ACC112 (cell line): Measurements from ENCODE around the gene CACNA1H.

Experiments used
- H2AFZ ChIP-seq: fragments of 200-600 bp; sonication (generic); one replicate; pipeline ENCODE4 v1.6.0; 2017; ENCODE audit warnings: antibody characterized with exemption, low read length; ENCODE audit not compliant: unreplicated experiment
- H3K27ac ChIP-seq: fragments of 200-600 bp; sonication (generic); 2 replicates; pipeline ENCODE4 v1.5.1; 2014; ENCODE audit warnings: low read depth, mild to moderate bottlenecking, antibody characterized with exemption, low read length, moderate library complexity
- H3K27me3 ChIP-seq: fragments of 200-600 bp; sonication (generic); 2 replicates; pipeline ENCODE4 v1.6.1; 2014; ENCODE audit warnings: mild to moderate bottlenecking, antibody characterized with exemption, low read length, moderate library complexity, mixed read lengths; ENCODE audit not compliant: insufficient read depth
- H3K36me3 ChIP-seq: fragments of 200-600 bp; sonication (generic); 2 replicates; pipeline ENCODE4 v1.6.1; 2016; ENCODE audit warnings: mild to moderate bottlenecking, antibody characterized with exemption, low read length, moderate library complexity, mixed read lengths; ENCODE audit not compliant: insufficient read depth
- H3K4me1 ChIP-seq: fragments of 200-600 bp; sonication (generic); one replicate; pipeline ENCODE4 v1.6.1; 2016; ENCODE audit warnings: low read length, mixed read lengths; ENCODE audit not compliant: insufficient read depth, unreplicated experiment, control insufficient read depth
- H3K4me3 ChIP-seq: fragments of 200-600 bp; sonication (generic); 2 replicates; pipeline ENCODE4 v1.5.1; 2014; ENCODE audit warnings: mild to moderate bottlenecking, low read depth, low read length
- H3K79me2 ChIP-seq: fragments of 200-600 bp; sonication (generic); one replicate; pipeline ENCODE4 v1.6.0; 2016; ENCODE audit warnings: low read length; ENCODE audit not compliant: control insufficient read depth, unreplicated experiment, insufficient read depth

CACNA1H gene

DNA sequence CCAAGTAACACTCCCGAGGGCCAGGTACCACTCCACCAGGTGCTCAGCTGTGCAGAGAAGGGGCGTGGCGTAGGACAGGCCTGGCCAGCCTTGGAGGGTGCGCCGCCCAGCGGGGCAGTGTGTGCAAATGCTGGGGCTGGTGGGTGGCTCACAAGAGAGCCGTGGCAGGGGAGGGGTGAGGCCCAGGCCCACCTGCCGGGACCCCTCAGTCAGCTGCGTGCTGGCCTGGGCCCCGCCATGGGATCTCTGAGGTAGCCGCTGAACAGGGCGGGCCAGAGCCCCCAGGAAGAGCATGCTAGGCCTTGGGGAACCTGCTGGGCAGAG is 63.4 kb downstream of the CACNA1H start:
- Histone ChIP-seq H3K79me2 (no peaks in the 10 kb centered on the region), H3K27ac (no peak overlapping the region), H2AFZ (no peak overlapping the region), H3K4me1 (no peaks in the 10 kb centered on the region), H3K36me3 (no peaks in the 10 kb centered on the region), H3K4me3 (no peak overlapping the region), H3K27me3 (no peaks in the 10 kb centered on the region)

DNA sequence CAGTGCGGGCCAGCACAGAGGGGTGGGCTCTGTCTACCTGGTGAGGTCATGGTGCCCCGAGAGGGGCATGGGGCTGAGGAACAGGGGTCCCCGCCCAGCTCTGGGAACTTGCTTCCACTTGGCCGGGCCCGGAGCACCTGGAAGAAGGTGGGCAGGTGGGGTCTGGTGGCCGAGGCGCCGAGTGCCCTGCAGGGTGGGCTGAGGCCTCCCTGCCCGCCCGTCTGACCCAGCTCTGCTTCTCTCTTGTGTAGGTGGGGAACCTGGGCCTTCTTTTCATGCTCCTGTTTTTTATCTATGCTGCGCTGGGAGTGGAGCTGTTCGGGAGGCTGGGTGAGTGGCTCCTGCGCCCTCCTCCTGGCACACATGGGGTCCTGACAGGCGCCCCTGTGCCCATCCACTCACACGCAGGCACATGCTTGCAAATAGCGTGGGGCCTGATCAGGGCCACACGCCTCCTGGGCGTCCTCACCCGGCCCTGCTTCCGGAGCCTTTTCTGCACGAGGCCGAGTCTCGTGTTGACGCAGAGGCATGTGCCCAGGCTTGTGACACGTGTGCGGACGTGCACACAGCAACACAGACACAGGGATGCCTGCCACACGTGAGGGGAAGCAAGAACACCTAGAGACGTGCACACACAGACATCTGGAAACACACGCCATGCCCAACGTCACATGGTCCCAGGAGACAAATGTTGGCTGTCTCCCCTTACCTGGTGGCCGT is 63.9 kb downstream of the CACNA1H start:
- no peaks in the 10 kb centered on the region for H3K27me3 ChIP-seq
- H2AFZ ChIP-seq = no peak overlapping the region
- H3K27ac ChIP-seq = no peak overlapping the region
- no peak overlapping the region for H3K4me3 ChIP-seq
- no peaks in the 10 kb centered on the region for H3K79me2 ChIP-seq
- no peaks in the 10 kb centered on the region for H3K36me3 ChIP-seq
- H3K4me1 ChIP-seq = no peaks in the 10 kb centered on the region

GRCh38 chr16:1217526-1217925 is 64.6 kb downstream of the CACNA1H start:
- H3K27me3 ChIP-seq = no peaks in the 10 kb centered on the region

GRCh38 chr16:1218061-1218929 is 65.4 kb downstream of the CACNA1H start:
- Histone ChIP-seq H3K79me2 (no peaks in the 10 kb centered on the region), H3K36me3 (no peaks in the 10 kb centered on the region), H2AFZ (no peak overlapping the region), H3K27me3 (no peaks in the 10 kb centered on the region), H3K4me3 (no peak overlapping the region), H3K27ac (no peak overlapping the region), H3K4me1 (no peaks in the 10 kb centered on the region)

More at GRCh38 chr16:1217526-1217925, 64.6 kb downstream of the CACNA1H start:
- H3K36me3 ChIP-seq = no peaks in the 10 kb centered on the region
- no peak overlapping the region for H3K27ac ChIP-seq
- H2AFZ ChIP-seq = no peak overlapping the region
- H3K4me3 ChIP-seq = no peak overlapping the region
- no peaks in the 10 kb centered on the region for H3K4me1 ChIP-seq
- no peaks in the 10 kb centered on the region for H3K79me2 ChIP-seq

GRCh38 chr16:1218930-1219611 is 66.2 kb downstream of the CACNA1H start:
- Histone ChIP-seq H2AFZ (no peak overlapping the region), H3K4me1 (no peaks in the 10 kb centered on the region), H3K79me2 (no peaks in the 10 kb centered on the region), H3K4me3 (no peak overlapping the region), H3K36me3 (no peaks in the 10 kb centered on the region), H3K27me3 (no peaks in the 10 kb centered on the region), H3K27ac (no peak overlapping the region)

DNA sequence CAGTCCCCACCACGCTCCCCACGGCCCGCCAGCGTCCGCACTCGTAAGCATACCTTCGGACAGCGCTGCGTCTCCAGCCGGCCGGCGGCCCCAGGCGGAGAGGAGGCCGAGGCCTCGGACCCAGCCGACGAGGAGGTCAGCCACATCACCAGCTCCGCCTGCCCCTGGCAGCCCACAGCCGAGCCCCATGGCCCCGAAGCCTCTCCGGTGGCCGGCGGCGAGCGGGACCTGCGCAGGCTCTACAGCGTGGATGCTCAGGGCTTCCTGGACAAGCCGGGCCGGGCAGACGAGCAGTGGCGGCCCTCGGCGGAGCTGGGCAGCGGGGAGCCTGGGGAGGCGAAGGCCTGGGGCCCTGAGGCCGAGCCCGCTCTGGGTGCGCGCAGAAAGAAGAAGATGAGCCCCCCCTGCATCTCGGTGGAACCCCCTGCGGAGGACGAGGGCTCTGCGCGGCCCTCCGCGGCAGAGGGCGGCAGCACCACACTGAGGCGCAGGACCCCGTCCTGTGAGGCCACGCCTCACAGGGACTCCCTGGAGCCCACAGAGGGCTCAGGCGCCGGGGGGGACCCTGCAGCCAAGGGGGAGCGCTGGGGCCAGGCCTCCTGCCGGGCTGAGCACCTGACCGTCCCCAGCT is 67.3 kb downstream of the CACNA1H start:
- Histone ChIP-seq H3K4me1 (no peaks in the 10 kb centered on the region), H3K36me3 (no peaks in the 10 kb centered on the region), H3K4me3 (no peak overlapping the region), H2AFZ (no peak overlapping the region), H3K79me2 (no peaks in the 10 kb centered on the region), H3K27ac (no peak overlapping the region), H3K27me3 (no peaks in the 10 kb centered on the region)

DNA sequence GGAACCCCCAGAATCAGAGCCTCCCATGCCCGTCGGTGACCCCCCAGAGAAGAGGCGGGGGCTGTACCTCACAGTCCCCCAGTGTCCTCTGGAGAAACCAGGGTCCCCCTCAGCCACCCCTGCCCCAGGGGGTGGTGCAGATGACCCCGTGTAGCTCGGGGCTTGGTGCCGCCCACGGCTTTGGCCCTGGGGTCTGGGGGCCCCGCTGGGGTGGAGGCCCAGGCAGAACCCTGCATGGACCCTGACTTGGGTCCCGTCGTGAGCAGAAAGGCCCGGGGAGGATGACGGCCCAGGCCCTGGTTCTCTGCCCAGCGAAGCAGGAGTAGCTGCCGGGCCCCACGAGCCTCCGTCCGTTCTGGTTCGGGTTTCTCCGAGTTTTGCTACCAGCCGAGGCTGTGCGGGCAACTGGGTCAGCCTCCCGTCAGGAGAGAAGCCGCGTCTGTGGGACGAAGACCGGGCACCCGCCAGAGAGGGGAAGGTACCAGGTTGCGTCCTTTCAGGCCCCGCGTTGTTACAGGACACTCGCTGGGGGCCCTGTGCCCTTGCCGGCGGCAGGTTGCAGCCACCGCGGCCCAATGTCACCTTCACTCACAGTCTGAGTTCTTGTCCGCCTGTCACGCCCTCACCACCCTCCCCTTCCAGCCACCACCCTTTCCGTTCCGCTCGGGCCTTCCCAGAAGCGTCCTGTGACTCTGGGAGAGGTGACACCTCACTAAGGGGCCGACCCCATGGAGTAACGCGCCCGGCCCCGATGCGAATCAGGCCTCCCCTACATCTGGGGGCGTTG is 68.1 kb downstream of the CACNA1H start:
- H3K27ac ChIP-seq = no peak overlapping the region
- H2AFZ ChIP-seq = no peak overlapping the region
- H3K36me3 ChIP-seq = no peaks in the 10 kb centered on the region
- H3K79me2 ChIP-seq = no peaks in the 10 kb centered on the region
- H3K27me3 ChIP-seq = no peaks in the 10 kb centered on the region
- H3K4me1 ChIP-seq = peaks cover 7% of the 10 kb centered on the region
- H3K4me3 ChIP-seq = no peak overlapping the region

DNA sequence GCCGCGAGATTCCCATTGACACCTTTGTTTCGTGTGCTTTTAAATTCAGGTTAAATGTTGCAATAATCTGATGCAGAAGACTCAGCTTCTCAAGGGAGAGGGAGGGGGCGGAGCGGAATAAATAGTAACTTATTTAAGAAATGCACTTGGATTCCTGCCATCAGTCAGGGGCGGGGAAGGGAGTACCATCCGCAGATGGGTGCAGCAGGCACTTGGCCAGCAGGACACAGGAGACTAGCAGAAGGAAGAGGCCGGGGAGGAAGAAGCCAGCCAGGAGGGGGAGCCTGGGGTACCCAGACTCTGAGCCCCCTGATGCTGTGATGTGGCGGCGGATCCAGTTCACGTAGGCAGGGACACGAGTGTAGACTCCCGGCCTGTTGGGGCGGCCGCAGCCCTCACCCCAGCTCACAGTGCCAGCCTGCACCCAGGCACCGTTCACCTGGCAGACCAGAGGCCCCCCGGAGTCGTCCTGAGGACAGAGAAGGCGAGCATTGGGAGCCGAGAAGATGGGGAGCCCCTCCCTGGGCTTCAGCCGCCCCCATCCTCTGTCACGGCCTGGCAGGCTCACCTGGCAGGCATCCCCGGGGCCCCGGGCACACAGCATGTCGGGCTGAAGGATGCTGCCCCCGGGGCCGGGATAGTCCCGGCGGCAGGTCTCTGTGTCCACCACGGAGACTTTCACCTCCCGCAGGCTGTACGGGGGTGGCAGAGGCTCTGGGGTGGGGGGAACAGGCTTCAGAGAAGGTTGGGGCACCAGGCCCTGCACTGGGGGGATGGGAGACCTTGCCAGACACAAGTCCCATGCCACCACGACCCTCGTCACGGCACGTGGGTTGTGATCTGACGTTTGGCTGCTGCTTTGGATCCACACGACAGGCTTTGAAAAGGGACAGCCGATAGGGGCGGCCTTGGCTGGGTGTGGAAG is 69.0 kb downstream of the CACNA1H start:
- Histone ChIP-seq H3K36me3 (no peaks in the 10 kb centered on the region), H3K4me1 (peaks cover 7% of the 10 kb centered on the region), H3K79me2 (no peaks in the 10 kb centered on the region), H2AFZ (no peak overlapping the region), H3K4me3 (no peak overlapping the region), H3K27ac (no peak overlapping the region), H3K27me3 (no peaks in the 10 kb centered on the region)

DNA sequence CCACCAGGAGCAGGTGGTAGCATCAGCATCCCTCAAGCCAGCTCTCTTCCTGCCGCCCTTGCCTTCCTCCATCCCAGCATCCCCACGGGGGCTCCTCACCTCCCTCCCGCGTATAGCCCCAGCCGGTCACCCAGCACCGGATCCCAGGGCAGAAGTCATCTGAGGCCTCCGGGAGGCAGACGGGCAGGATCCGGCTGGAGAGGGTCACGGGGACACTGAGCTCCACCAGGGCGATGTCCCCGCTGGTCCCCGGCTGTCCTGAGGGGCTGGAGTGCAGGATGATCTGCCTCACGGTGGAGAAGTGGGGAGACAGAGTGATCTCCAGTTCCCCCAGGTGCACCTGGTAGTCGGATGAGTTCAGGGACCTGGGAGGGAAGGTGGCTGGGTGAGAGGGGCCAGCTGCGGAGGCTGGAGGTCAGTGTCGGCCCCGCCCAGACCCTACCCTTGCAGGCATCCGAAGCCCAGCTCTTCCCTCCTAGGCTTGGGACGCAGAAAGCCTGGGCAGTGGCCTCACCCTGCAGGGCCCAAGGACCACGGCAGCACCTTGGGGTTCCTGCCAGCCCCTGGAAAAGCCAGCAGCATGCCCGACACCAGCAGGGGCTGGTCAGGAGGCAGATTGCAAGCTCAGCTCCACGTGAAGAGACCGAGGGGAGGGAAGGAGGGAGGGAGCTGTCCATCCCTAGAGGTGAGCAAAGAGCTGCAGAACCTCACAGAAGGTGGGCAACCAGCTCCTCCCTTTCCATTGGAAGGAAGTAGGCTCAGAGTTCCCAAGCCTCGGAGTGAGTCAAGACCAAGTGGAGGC is 69.8 kb downstream of the CACNA1H start:
- peaks cover 7% of the 10 kb centered on the region for H3K4me1 ChIP-seq
- H3K79me2 ChIP-seq = no peaks in the 10 kb centered on the region
- no peaks in the 10 kb centered on the region for H3K36me3 ChIP-seq
- no peak overlapping the region for H3K4me3 ChIP-seq
- no peak overlapping the region for H2AFZ ChIP-seq
- no peak overlapping the region for H3K27ac ChIP-seq
- H3K27me3 ChIP-seq = no peaks in the 10 kb centered on the region
